B cell (primary cell): ENCODE results near the gene CD36.

Experiments
- EZH2 ChIP-seq: IDR thresholded peaks from 2 replicates; pipeline ENCODE4 v1.6.1; 2012; ENCODE audit warnings: borderline replicate concordance, low read depth, mild to moderate bottlenecking, moderate library complexity, low read length; ENCODE audit not compliant: insufficient read depth, poor library complexity, severe bottlenecking
- TF ChIP-seq, protein P1 (sequence below): fragments of 200-600 bp; IDR thresholded peaks from one replicate; pipeline ENCODE4 v1.8.0; 2022; ENCODE audit warnings: antibody characterized with exemption, mild to moderate bottlenecking

DNA sequence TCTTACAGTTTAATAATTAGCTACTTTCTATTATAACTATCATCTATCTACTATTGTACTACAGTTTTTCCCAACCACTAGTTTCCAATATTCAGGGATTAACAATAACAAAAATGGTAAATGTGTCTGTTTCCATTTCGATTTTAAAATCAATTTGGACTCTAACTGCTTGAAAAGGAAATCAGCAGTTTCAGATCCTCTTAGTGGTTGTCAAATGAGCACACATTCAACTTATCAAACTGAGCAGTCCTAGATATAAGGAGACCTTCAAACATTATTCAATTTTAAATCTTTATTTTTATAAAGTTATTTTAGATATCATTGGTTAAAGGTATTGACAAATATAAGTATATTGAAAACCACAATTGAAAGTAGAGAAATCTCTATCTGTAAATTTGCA lies 46.8 kb upstream of the CD36 start:
- TF ChIP-seq, protein P1, sequence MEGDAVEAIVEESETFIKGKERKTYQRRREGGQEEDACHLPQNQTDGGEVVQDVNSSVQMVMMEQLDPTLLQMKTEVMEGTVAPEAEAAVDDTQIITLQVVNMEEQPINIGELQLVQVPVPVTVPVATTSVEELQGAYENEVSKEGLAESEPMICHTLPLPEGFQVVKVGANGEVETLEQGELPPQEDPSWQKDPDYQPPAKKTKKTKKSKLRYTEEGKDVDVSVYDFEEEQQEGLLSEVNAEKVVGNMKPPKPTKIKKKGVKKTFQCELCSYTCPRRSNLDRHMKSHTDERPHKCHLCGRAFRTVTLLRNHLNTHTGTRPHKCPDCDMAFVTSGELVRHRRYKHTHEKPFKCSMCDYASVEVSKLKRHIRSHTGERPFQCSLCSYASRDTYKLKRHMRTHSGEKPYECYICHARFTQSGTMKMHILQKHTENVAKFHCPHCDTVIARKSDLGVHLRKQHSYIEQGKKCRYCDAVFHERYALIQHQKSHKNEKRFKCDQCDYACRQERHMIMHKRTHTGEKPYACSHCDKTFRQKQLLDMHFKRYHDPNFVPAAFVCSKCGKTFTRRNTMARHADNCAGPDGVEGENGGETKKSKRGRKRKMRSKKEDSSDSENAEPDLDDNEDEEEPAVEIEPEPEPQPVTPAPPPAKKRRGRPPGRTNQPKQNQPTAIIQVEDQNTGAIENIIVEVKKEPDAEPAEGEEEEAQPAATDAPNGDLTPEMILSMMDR: no peak
- TF ChIP-seq EZH2: no peak
